Measurements from ENCODE around the gene CRY2. TPM values are rescaled to one million over a fixed set of nuclear protein-coding genes. Genes with fewer than 3 reads are reported as not detected.

Gene CRY2
- total RNA-seq, 4 donors from 2014 or later, result 5.6 to 21.0 (median 13.4) TPM

DNA sequence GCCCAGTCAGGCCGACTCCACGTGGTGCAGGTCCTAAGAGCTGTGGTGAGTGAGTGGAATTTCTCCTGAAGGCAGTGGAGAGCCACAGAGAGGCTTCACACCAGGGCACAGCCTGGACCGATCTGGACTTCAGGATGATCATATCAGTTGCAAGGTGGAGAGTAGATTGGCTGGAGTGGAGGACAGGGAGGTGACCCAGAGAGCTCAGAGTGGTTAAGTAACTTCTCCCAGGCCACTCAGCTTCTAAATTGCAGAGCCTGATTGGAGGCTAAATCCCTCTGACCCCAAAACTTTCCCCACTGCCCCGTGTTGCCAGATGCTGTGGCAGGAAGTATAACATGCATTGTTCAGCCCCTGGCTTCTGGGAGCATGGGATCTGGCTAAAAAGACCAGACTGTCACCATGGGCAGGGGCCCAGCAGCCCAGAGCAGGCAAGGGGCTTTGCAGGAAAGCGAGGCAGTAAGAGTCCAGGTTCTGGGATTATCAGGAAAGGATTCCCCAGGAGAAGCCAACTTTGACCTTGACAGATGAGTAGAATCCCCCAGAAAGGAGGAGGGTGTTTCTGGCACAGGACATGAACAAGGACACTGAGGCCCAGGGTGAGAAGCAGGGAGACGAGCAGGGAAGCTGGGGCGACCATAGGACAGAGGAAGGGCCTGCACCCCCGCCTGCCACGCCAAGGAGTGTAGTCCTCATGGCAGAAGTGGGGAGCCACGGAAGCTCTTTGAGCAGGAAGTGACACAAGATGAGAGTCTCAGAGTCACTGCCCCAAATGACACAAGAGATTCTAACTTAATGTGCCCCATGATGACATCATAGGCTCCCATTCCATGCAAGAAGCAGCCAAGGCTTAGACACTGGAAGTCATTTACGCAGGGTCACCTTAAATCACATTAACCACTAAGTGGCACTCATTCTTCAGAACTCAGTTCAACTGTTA, 37.5 kb upstream of the CRY2 start:
- intact Hi-C loops (cut with DNase I), result no loop called here
- TF ChIP-seq CTCF (IDR thresholded peaks at IDR 0.05) (no peak), POLR2A (IDR thresholded peaks at IDR 0.05) (no peak)
- Histone ChIP-seq H3K4me3 (no peak overlapping the region), H3K27ac (no peak overlapping the region), H3K27me3 (no peaks in the 10 kb centered on the region), H3K4me1 (peaks cover 27 to 49% (median 28%) of the 10 kb centered on the region in 3 donors), H3K36me3 (peaks cover 13 to 53% (median 17%) of the 10 kb centered on the region in 3 donors), H3K9me3 (no peaks in the 10 kb centered on the region)
- 83 to 85% methylated on average over 5 to 9 of the region's 11 CpGs for WGBS, 2 donors
- DNase-seq, result no peak

DNA sequence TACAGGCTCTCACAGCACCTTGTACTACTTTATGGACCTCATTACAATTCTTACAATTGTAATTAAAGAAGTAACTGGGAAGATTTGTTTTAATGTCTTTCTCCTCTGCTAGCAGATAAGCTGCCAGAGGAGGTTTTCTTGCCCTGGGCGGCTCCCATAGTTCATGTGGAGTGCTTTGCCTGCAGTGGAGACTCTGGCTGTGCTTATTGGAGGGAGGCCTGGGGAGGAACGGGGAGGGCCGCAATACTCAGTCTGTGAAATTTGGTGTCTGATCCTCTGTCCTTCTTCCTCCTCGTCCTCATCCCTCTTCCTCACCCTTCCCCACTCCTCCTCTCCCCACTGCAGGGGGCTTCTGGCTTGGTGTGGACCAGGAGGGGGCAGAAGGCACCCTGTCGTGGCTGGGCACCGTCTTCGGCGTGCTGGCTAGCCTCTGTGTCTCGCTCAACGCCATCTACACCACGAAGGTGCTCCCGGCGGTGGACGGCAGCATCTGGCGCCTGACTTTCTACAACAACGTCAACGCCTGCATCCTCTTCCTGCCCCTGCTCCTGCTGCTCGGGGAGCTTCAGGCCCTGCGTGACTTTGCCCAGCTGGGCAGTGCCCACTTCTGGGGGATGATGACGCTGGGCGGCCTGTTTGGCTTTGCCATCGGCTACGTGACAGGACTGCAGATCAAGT, 36.7 kb upstream of the CRY2 start:
- Histone ChIP-seq H3K27me3 (no peaks in the 10 kb centered on the region), H3K27ac (no peak overlapping the region), H3K4me1 (peaks cover 26 to 47% (median 27%) of the 10 kb centered on the region in 3 donors), H3K4me3 (no peak overlapping the region), H3K9me3 (no peaks in the 10 kb centered on the region), H3K36me3 (peaks cover 13 to 53% (median 17%) of the 10 kb centered on the region in 3 donors)
- TF ChIP-seq POLR2A (IDR thresholded peaks at IDR 0.05), result no peak
- no peak for TF ChIP-seq CTCF (IDR thresholded peaks at IDR 0.05)
- intact Hi-C loops (cut with DNase I), result no loop called here
- DNase-seq, result no peak
- WGBS, 2 donors, result 90 to 96% methylated on average over 17 to 20 of the region's 23 CpGs

- Histone ChIP-seq H3K9me3 (no peaks in the 10 kb centered on the region), H3K4me3 (no peak overlapping the region), H3K4me1 (peaks cover 21 to 41% (median 22%) of the 10 kb centered on the region in 3 donors), H3K36me3 (peaks cover 13 to 53% (median 17%) of the 10 kb centered on the region in 3 donors), H3K27me3 (no peaks in the 10 kb centered on the region), H3K27ac (no peak overlapping the region)
- no peak for TF ChIP-seq CTCF (IDR thresholded peaks at IDR 0.05)
- TF ChIP-seq POLR2A (IDR thresholded peaks at IDR 0.05), result no peak
- intact Hi-C loops (cut with DNase I), result no loop called here
- 95% methylated on average over 8 of the region's 17 CpGs; no CpG with 5 or more reads in 1 of the 2 donors for WGBS, 2 donors
- DNase-seq, result no peak
Measured at GRCh38 chr11:45811109-45811435, 36.2 kb upstream of the CRY2 start.

GRCh38 chr11:45811571-45812290, 35.5 kb upstream of the CRY2 start:
- intact Hi-C loops (cut with DNase I), result no loop called here
- 80 to 87% methylated on average over 4 to 6 of the region's 8 CpGs for WGBS, 2 donors
- no peak for TF ChIP-seq CTCF (IDR thresholded peaks at IDR 0.05)
- TF ChIP-seq POLR2A (IDR thresholded peaks at IDR 0.05), result no peak
- no peak overlapping the region for H3K27ac ChIP-seq
- DNase-seq, result no peak
- H3K27me3 ChIP-seq, result no peaks in the 10 kb centered on the region
- H3K36me3 ChIP-seq, result peaks cover 13 to 53% (median 17%) of the 10 kb centered on the region in 3 donors
- no peaks in the 10 kb centered on the region for H3K9me3 ChIP-seq
- H3K4me3 ChIP-seq, result no peak overlapping the region
- peaks cover 14 to 35% (median 17%) of the 10 kb centered on the region in 3 donors for H3K4me1 ChIP-seq

Data from esophagus squamous epithelium (tissue), 5 donors.